Measurements from ENCODE around the gene OR7A10.
A peak's percentile ranks its signal among the peaks of the same experiment; 100 is the strongest.

OR7A10 gene

GRCh38 chr19:14848822-14849221 is at the start of gene OR7A10:
Gene OR7A10 (minus strand): TSS chr19:14848922. CDS start chr19:14841877, 7,045 bp downstream.
- DNase-seq, result no peak

GRCh38 chr19:14890643-14891379 is 42.1 kb upstream of the OR7A10 start:
- no peak for DNase-seq

- DNase-seq, result no peak
Measured at GRCh38 chr19:14889994-14890642, 41.4 kb upstream of the OR7A10 start.

GRCh38 chr19:14886032-14886431 is 37.3 kb upstream of the OR7A10 start, which contains the start of gene OR7A17:
Gene OR7A17 (minus strand): TSS chr19:14886132. CDS start chr19:14881355, 4,777 bp downstream.
- no peak for DNase-seq

GRCh38 chr19:14871619-14872230 is 23.0 kb upstream of the OR7A10 start:
- peak; percentile 20 for DNase-seq

GRCh38 chr19:14868497-14868896 is 19.8 kb upstream of the OR7A10 start:
- no peak for DNase-seq

GRCh38 chr19:14843578-14843977 is 5.1 kb downstream of the OR7A10 start:
- DNase-seq, result no peak

- no peak for DNase-seq
Measured at GRCh38 chr19:14843169-14843568, 5.6 kb downstream of the OR7A10 start.

- no peak for DNase-seq
Measured at GRCh38 chr19:14840206-14840605, 8.5 kb downstream of the OR7A10 start.

GRCh38 chr19:14837391-14837790 is 11.3 kb downstream of the OR7A10 start:
- DNase-seq, result no peak

GRCh38 chr19:14835011-14835410 is 13.7 kb downstream of the OR7A10 start, which contains the start of the genes OR7A5 and OR7C1:
Gene OR7A5 (minus strand): TSS chr19:14835185. CDS start chr19:14828241, 6,944 bp downstream.
Gene OR7C1 (minus strand): TSS chr19:14835185. CDS start chr19:14800136, 35,049 bp downstream.
- DNase-seq, result no peak

- no peak for DNase-seq
Measured at GRCh38 chr19:14830702-14831101, 18.0 kb downstream of the OR7A10 start.

GRCh38 chr19:14826006-14826405 is 22.7 kb downstream of the OR7A10 start:
- no peak for DNase-seq

GRCh38 chr19:14821937-14822336 is 26.8 kb downstream of the OR7A10 start:
- peak; percentile 6 for DNase-seq

GRCh38 chr19:14818588-14818987 is 30.1 kb downstream of the OR7A10 start:
- no peak for DNase-seq

- DNase-seq, result no peak
Measured at GRCh38 chr19:14817052-14817451, 31.7 kb downstream of the OR7A10 start.

GRCh38 chr19:14814982-14815652 is 33.6 kb downstream of the OR7A10 start:
- DNase-seq, result no peak

- DNase-seq, result no peak
Measured at GRCh38 chr19:14809272-14810057, 39.3 kb downstream of the OR7A10 start.

GRCh38 chr19:14804765-14805164 is 44.0 kb downstream of the OR7A10 start:
- no peak for DNase-seq

- no peak for DNase-seq
Measured at GRCh38 chr19:14798760-14799159, 50.0 kb downstream of the OR7A10 start.

GRCh38 chr19:14796021-14796420 is 52.7 kb downstream of the OR7A10 start:
- DNase-seq, result no peak

- peak; percentile 39 for DNase-seq
Measured at GRCh38 chr19:14795078-14795721, 53.5 kb downstream of the OR7A10 start.
